Liver (tissue), 9 donors: ENCODE data around the gene XCR1. TPM values are rescaled to one million over a fixed set of nuclear protein-coding genes. Genes with fewer than 3 reads are reported as not detected.

Experiments
- DNase-seq: peaks from one replicate; pipeline ENCODE4 v3.0.0-alpha.2; 2017; ENCODE audit warnings: low spot score
- H3K27ac ChIP-seq, 2 donors: one replicate each; pipeline ENCODE4 v1.7.0; 2013; ENCODE audit warnings: inconsistent platforms in 2 of 2, low read length in 2 of 2, control low read depth in 1 of 2, low read depth in 1 of 2, mild to moderate bottlenecking in 1 of 2
- H3K27me3 ChIP-seq, 4 donors: one replicate each; pipeline versions ENCODE4 v1.6.1 to v1.7.0; 2013; ENCODE audit warnings: low read length in 3 of 4, inconsistent platforms in 1 of 4, mild to moderate bottlenecking in 1 of 4, moderate library complexity in 1 of 4; ENCODE audit not compliant: control insufficient read depth in 4 of 4, insufficient read depth in 4 of 4
- H3K36me3 ChIP-seq, 4 donors: one replicate each; pipeline versions ENCODE4 v1.6.1 to v1.7.0; 2013; ENCODE audit warnings: low read length in 3 of 4, mild to moderate bottlenecking in 3 of 4, low read depth in 1 of 4, moderate library complexity in 1 of 4; ENCODE audit not compliant: control insufficient read depth in 4 of 4, insufficient read depth in 3 of 4
- H3K4me1 ChIP-seq, 4 donors: one replicate each; pipeline versions ENCODE4 v1.6.1 to v1.7.0; 2013; ENCODE audit warnings: low read length in 3 of 4, mild to moderate bottlenecking in 3 of 4, moderate library complexity in 1 of 4; ENCODE audit not compliant: control insufficient read depth in 4 of 4, insufficient read depth in 4 of 4
- H3K4me3 ChIP-seq, 3 donors: one replicate each; pipeline versions ENCODE4 v1.6.1 to v1.7.0; 2013; ENCODE audit warnings: low read length in 3 of 3, control low read depth in 1 of 3, low read depth in 1 of 3, mild to moderate bottlenecking in 1 of 3
- H3K9ac ChIP-seq, 2 donors: one replicate each; pipeline ENCODE4 v1.7.0; 2013; ENCODE audit warnings: low read length in 2 of 2, mild to moderate bottlenecking in 2 of 2, moderate library complexity in 2 of 2, control low read depth in 1 of 2, low read depth in 1 of 2
- H3K9me3 ChIP-seq, 4 donors: one replicate each; pipeline versions ENCODE4 v1.6.1 to v1.7.0; 2013; ENCODE audit warnings: low read length in 3 of 4; ENCODE audit not compliant: control insufficient read depth in 4 of 4
- CTCF ChIP-seq: fragments of 150-350 bp; IDR thresholded peaks from 2 replicates; pipeline ENCODE4 v1.5.1; 2017; ENCODE audit warnings: improper control_type of control experiment, low read depth, low read length; ENCODE audit not compliant: missing input control
- EGR1 ChIP-seq, 2 donors: IDR thresholded peaks; 2 replicates each; pipeline ENCODE4 v1.6.1; 2016 to 2018; ENCODE audit warnings: antibody characterized with exemption in 2 of 2, low read depth in 2 of 2
- FOXA1 ChIP-seq: IDR thresholded peaks from 2 replicates; pipeline ENCODE4 v1.6.1; 2016; ENCODE audit warnings: antibody characterized with exemption
- GABPA ChIP-seq, 2 donors: IDR thresholded peaks in 1 of 2; conservative IDR thresholded peaks in 1 of 2; 2 replicates each; pipeline ENCODE4 v1.6.1; 2016; ENCODE audit warnings: antibody characterized with exemption in 2 of 2, mild to moderate bottlenecking in 1 of 2, moderate library complexity in 1 of 2
- JUND ChIP-seq, 2 donors: IDR thresholded peaks; 2 replicates each; pipeline ENCODE4 v1.6.1; 2016; ENCODE audit warnings: antibody characterized with exemption in 2 of 2
- MAX ChIP-seq: IDR thresholded peaks from 2 replicates; pipeline ENCODE4 v1.6.1; 2016; ENCODE audit warnings: antibody characterized with exemption
- RAD21 ChIP-seq, 2 donors: IDR thresholded peaks; 2 replicates each; pipeline ENCODE4 v1.6.1; 2016; ENCODE audit warnings: antibody characterized with exemption in 2 of 2, mild to moderate bottlenecking in 2 of 2
- RXRA ChIP-seq, 2 donors: IDR thresholded peaks; 2 replicates each; pipeline ENCODE4 v1.6.1; 2017 to 2018; ENCODE audit warnings: antibody characterized with exemption in 2 of 2, mild to moderate bottlenecking in 1 of 2
- SP1 ChIP-seq: IDR thresholded peaks from 2 replicates; pipeline ENCODE4 v1.6.1; 2018; ENCODE audit warnings: antibody characterized with exemption, mild to moderate bottlenecking
- WGBS: extraction: QIAGEN DNeasy Blood & Tissue Kit; methylation state at CpG from one replicate; pipeline ENCODE4 v1.1.7; 2013; 5-methylcytosine and 5-hydroxymethylcytosine counted together
- polyA plus RNA-seq, 2 donors: library from polyadenylated mRNA; stranded (reverse) in 1 of 2; unstranded in 1 of 2; fragments of 200-250 nt in 1 of 2; fragments of >200 nt in 1 of 2; fragmentation: Nextera tagmentation in 1 of 2; extraction: Ambion mirVana in 1 of 2; gene quantifications; one replicate each; pipeline versions ENCODE4 v1.2.1 to v1.2.3, GENCODE V29; 2013 to 2015
- total RNA-seq, 2 donors: library from RNA; depleted of rRNA; stranded (reverse); fragments of >200 nt; gene quantifications; one replicate each; pipeline ENCODE4 v1.2.3, GENCODE V29; 2014
- TF ChIP-seq, protein P1 (sequence below): IDR thresholded peaks from 2 replicates; pipeline ENCODE4 v1.6.1; 2016; ENCODE audit warnings: antibody characterized with exemption, mild to moderate bottlenecking
- TF ChIP-seq, protein P2 (sequence below): IDR thresholded peaks from 2 replicates; pipeline ENCODE4 v1.6.1; 2016; ENCODE audit warnings: antibody characterized with exemption
- TF ChIP-seq, protein P3 (sequence below): IDR thresholded peaks from 2 replicates; pipeline ENCODE4 v1.6.1; 2016; ENCODE audit warnings: antibody characterized with exemption
- donor health status: healthy.
- donor health status: healthy.
- donor health status: healthy.
- donor health status: healthy.
- donor health status: healthy.

XCR1 gene
- total and polyA plus RNA-seq, 4 donors = under 0.01 to 0.08 (median 0.03) TPM; not detected in 1

DNA sequence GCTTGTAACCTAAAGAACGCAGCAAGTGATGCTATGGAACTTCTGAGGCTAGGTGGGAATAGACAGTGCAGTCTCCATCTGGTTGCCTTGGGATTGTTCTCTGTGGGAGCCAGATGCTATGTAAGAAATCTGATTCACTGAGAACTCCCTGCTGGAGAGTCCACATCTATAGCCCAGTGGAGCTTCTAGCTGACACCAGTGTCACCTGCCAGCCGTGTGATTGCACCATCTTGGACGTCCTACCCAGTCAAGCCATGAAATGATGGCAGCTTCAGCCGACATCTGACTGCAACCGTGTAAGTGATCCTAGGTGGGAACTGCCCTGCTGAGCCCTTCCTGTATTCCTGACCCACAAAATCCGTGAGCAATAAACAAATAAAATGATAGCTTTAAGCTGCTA is 19.2 kb downstream of the XCR1 start:
- WGBS = 84% methylated on average over 6 of the region's 6 CpGs
- Histone ChIP-seq H3K4me1 (no peaks in the 10 kb centered on the region), H3K9me3 (no peaks in the 10 kb centered on the region), H3K4me3 (no peak overlapping the region), H3K36me3 (no peaks in the 10 kb centered on the region), H3K27ac (no peak overlapping the region), H3K9ac (no peak overlapping the region), H3K27me3 (no peaks in the 10 kb centered on the region)
- TF ChIP-seq JUND (IDR thresholded peaks at IDR 0.05) = no peak
- DNase-seq = no peak

GRCh38 chr3:46007280-46007679 is 20.0 kb downstream of the XCR1 start:
- no peaks in the 10 kb centered on the region for H3K27me3 ChIP-seq
- no peak overlapping the region for H3K27ac ChIP-seq
- H3K4me1 ChIP-seq = no peaks in the 10 kb centered on the region
- TF ChIP-seq SP1 = no peak
- TF ChIP-seq EGR1 (IDR thresholded peaks at IDR 0.05; ENCODE audit: low read depth in 2 of 2) = no peak
- no peak for TF ChIP-seq RXRA (IDR thresholded peaks at IDR 0.05)
- no peak for TF ChIP-seq RAD21 (IDR thresholded peaks at IDR 0.05)
- TF ChIP-seq CTCF = no peak
- TF ChIP-seq FOXA1 = no peak
- no peak for TF ChIP-seq GABPA (IDR thresholded peaks at IDR 0.05 in 1 of 2, conservative IDR thresholded peaks at IDR 0.05 in 1 of 2)
- no peak for TF ChIP-seq JUND (IDR thresholded peaks at IDR 0.05)
- TF ChIP-seq, protein P1, sequence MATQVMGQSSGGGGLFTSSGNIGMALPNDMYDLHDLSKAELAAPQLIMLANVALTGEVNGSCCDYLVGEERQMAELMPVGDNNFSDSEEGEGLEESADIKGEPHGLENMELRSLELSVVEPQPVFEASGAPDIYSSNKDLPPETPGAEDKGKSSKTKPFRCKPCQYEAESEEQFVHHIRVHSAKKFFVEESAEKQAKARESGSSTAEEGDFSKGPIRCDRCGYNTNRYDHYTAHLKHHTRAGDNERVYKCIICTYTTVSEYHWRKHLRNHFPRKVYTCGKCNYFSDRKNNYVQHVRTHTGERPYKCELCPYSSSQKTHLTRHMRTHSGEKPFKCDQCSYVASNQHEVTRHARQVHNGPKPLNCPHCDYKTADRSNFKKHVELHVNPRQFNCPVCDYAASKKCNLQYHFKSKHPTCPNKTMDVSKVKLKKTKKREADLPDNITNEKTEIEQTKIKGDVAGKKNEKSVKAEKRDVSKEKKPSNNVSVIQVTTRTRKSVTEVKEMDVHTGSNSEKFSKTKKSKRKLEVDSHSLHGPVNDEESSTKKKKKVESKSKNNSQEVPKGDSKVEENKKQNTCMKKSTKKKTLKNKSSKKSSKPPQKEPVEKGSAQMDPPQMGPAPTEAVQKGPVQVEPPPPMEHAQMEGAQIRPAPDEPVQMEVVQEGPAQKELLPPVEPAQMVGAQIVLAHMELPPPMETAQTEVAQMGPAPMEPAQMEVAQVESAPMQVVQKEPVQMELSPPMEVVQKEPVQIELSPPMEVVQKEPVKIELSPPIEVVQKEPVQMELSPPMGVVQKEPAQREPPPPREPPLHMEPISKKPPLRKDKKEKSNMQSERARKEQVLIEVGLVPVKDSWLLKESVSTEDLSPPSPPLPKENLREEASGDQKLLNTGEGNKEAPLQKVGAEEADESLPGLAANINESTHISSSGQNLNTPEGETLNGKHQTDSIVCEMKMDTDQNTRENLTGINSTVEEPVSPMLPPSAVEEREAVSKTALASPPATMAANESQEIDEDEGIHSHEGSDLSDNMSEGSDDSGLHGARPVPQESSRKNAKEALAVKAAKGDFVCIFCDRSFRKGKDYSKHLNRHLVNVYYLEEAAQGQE = no peak
- no peak for TF ChIP-seq MAX
- TF ChIP-seq, protein P2, sequence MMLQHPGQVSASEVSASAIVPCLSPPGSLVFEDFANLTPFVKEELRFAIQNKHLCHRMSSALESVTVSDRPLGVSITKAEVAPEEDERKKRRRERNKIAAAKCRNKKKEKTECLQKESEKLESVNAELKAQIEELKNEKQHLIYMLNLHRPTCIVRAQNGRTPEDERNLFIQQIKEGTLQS = no peak
- TF ChIP-seq, protein P3, sequence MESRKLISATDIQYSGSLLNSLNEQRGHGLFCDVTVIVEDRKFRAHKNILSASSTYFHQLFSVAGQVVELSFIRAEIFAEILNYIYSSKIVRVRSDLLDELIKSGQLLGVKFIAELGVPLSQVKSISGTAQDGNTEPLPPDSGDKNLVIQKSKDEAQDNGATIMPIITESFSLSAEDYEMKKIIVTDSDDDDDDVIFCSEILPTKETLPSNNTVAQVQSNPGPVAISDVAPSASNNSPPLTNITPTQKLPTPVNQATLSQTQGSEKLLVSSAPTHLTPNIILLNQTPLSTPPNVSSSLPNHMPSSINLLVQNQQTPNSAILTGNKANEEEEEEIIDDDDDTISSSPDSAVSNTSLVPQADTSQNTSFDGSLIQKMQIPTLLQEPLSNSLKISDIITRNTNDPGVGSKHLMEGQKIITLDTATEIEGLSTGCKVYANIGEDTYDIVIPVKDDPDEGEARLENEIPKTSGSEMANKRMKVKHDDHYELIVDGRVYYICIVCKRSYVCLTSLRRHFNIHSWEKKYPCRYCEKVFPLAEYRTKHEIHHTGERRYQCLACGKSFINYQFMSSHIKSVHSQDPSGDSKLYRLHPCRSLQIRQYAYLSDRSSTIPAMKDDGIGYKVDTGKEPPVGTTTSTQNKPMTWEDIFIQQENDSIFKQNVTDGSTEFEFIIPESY = no peak
- H3K9ac ChIP-seq = no peak overlapping the region
- no peak overlapping the region for H3K4me3 ChIP-seq
- no peaks in the 10 kb centered on the region for H3K9me3 ChIP-seq
- no peaks in the 10 kb centered on the region for H3K36me3 ChIP-seq
- DNase-seq = no peak
